OCI-LY7 (cell line): ENCODE measurements around the gene ZBTB20. TPM values are rescaled to one million over a fixed set of nuclear protein-coding genes. Genes with fewer than 3 reads are reported as not detected.

Experiments
- BruUV-seq: library from RNA; stranded (reverse); fragments of 400-500 nt; replicated peaks from 2 replicates; lab custom pipeline; 2021; lab: Mats Ljungman, UMichigan
- CTCF ChIA-PET: fragments of 300-600 bp; sonication (Branson Sonifier 250); formaldehyde crosslinking; loops from one replicate; lab custom pipeline; 2022; ENCODE audit warnings: antibody characterized with exemption; ENCODE audit not compliant: unreplicated experiment; lab: Charles Lee
- POLR2A ChIA-PET: fragments of 300-600 bp; sonication (Branson Sonifier 250); formaldehyde crosslinking; loops from one replicate; lab custom pipeline; 2022; ENCODE audit warnings: antibody characterized with exemption; lab: Charles Lee
- DNase-seq: peaks from one replicate; pipeline ENCODE4 v3.0.0-alpha.2; 2015; ENCODE audit warnings: low spot score
- H2AFZ ChIP-seq: fragments of 200-600 bp; sonication (generic), shearing (Covaris generic); 2 replicates; pipeline ENCODE4 v1.6.1; 2014; ENCODE audit warnings: mild to moderate bottlenecking, antibody characterized with exemption, low read length, moderate library complexity
- H3K27ac ChIP-seq: fragments of 200-600 bp; sonication (generic); 2 replicates; pipeline ENCODE4 v1.5.1; 2014; ENCODE audit warnings: mixed run types, low read depth, mild to moderate bottlenecking, moderate library complexity, low read length, inconsistent platforms; ENCODE audit not compliant: poor library complexity, severe bottlenecking
- H3K36me3 ChIP-seq: fragments of 200-600 bp; sonication (generic); 2 replicates; pipeline ENCODE4 v1.6.1; 2014; ENCODE audit warnings: mild to moderate bottlenecking, antibody characterized with exemption, low read length, moderate library complexity, mixed read lengths; ENCODE audit not compliant: insufficient read depth
- H3K4me1 ChIP-seq: fragments of 200-600 bp; sonication (generic); 2 replicates; pipeline ENCODE4 v1.5.1; 2014; ENCODE audit warnings: mild to moderate bottlenecking, low read length; ENCODE audit not compliant: insufficient read depth, poor library complexity, severe bottlenecking
- H3K4me2 ChIP-seq: fragments of 200-600 bp; sonication (generic); 2 replicates; pipeline ENCODE4 v1.6.1; 2014; ENCODE audit warnings: mild to moderate bottlenecking, low read length
- H3K4me3 ChIP-seq: fragments of 200-600 bp; sonication (generic); 2 replicates; pipeline ENCODE4 v1.5.1; 2014; ENCODE audit warnings: mild to moderate bottlenecking, low read depth, low read length; ENCODE audit not compliant: poor library complexity, severe bottlenecking
- H3K79me2 ChIP-seq: fragments of 200-600 bp; sonication (generic); 2 replicates; pipeline ENCODE4 v1.6.1; 2016; ENCODE audit warnings: low read depth, mild to moderate bottlenecking, low read length, moderate library complexity, mixed read lengths; ENCODE audit not compliant: insufficient read depth
- H3K9me2 ChIP-seq: fragments of 200-600 bp; sonication (generic); 2 replicates; pipeline ENCODE4 v1.6.1; 2016; ENCODE audit warnings: mild to moderate bottlenecking, low read length, mixed read lengths; ENCODE audit not compliant: insufficient read depth
- H3K9me3 ChIP-seq: fragments of 200-600 bp; sonication (generic); 2 replicates; pipeline ENCODE4 v1.6.1; 2014; ENCODE audit warnings: mild to moderate bottlenecking, mixed run types, low read length, mixed read lengths
- H4K20me1 ChIP-seq: fragments of 200-600 bp; sonication (generic); 2 replicates; pipeline ENCODE4 v1.6.1; 2014; ENCODE audit warnings: mild to moderate bottlenecking, antibody characterized with exemption, low read length, moderate library complexity, mixed read lengths; ENCODE audit not compliant: insufficient read depth
- EZH2phosphoT487 ChIP-seq: fragments of 200-600 bp; sonication (generic); IDR thresholded peaks from 2 replicates; pipeline ENCODE4 v1.6.1; 2018; ENCODE audit warnings: low read depth, borderline replicate concordance, mild to moderate bottlenecking, mixed run types, antibody characterized with exemption, low read length, moderate library complexity, mixed read lengths
- intact Hi-C: fragments of 100-400 bp; cut with micrococcal nuclease; formaldehyde crosslinking; loops from one replicate; pipeline ENCODE4 v1.10.0; 2022; ENCODE audit not compliant: unreplicated experiment
- total RNA-seq, 2 experiments: library from RNA; depleted of rRNA in 1 of 2; stranded (reverse); fragments of >200 nt in 1 of 2; shearing (Covaris generic) in 1 of 2; gene quantifications; 2 replicates each; pipeline ENCODE4 v1.2.3, GENCODE V29; 2014 to 2022
- TF ChIP-seq, protein P1 (sequence below): fragments of 200-600 bp; sonication (generic); conservative IDR thresholded peaks from 2 replicates; pipeline ENCODE4 v1.5.1; 2014; ENCODE audit warnings: mild to moderate bottlenecking, antibody characterized with exemption, low read length, moderate library complexity, mixed read lengths

The ZBTB20 gene
- total RNA-seq, 2 experiments from 2014 or later, result 5.5 to 11.8 TPM

DNA sequence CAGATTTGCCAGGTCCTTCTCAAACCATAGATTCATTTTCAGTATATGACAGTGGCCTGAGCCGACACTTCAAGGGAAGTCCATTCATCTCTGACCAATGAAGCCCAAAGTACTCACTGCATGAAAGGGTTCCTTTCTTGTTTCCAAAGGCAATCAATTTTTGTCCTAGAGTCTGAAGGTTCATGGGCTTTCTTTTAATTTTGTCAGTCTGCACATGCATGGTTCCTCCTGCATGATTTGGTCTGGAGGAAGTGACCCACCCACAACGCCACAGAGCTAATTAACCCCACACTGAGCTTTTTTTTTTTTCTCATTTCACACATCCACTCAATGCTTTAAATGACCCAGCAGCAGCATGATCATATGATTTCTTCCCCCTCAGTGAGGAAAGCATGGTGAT lies 636.9 kb downstream of the ZBTB20 start:
- Histone ChIP-seq H3K4me3 (no peak overlapping the region), H3K4me2 (no peak overlapping the region), H3K27ac (no peak overlapping the region), H3K79me2 (no peaks in the 10 kb centered on the region), H2AFZ (no peak overlapping the region), H4K20me1 (no peaks in the 10 kb centered on the region), H3K4me1 (no peaks in the 10 kb centered on the region), H3K9me3 (no peaks in the 10 kb centered on the region), H3K36me3 (no peaks in the 10 kb centered on the region), H3K9me2 (no peaks in the 10 kb centered on the region)
- no peak for TF ChIP-seq EZH2phosphoT487
- TF ChIP-seq, protein P1, sequence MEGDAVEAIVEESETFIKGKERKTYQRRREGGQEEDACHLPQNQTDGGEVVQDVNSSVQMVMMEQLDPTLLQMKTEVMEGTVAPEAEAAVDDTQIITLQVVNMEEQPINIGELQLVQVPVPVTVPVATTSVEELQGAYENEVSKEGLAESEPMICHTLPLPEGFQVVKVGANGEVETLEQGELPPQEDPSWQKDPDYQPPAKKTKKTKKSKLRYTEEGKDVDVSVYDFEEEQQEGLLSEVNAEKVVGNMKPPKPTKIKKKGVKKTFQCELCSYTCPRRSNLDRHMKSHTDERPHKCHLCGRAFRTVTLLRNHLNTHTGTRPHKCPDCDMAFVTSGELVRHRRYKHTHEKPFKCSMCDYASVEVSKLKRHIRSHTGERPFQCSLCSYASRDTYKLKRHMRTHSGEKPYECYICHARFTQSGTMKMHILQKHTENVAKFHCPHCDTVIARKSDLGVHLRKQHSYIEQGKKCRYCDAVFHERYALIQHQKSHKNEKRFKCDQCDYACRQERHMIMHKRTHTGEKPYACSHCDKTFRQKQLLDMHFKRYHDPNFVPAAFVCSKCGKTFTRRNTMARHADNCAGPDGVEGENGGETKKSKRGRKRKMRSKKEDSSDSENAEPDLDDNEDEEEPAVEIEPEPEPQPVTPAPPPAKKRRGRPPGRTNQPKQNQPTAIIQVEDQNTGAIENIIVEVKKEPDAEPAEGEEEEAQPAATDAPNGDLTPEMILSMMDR, result no peak
- no TSS peak for BruUV-seq
- intact Hi-C loops, result no loop called here
- ChIA-PET CTCF (no interaction called here), POLR2A (interaction anchor here (0.6 to 0.8 kb wide), 4 partner anchors 18 to 218 kb away, joined by 3 to 4 read pairs (median 3); no protein-coding TSS in a partner anchor)
- no peak for DNase-seq

- Histone ChIP-seq H3K9me2 (no peaks in the 10 kb centered on the region), H3K9me3 (no peaks in the 10 kb centered on the region), H2AFZ (no peak overlapping the region), H3K4me1 (no peaks in the 10 kb centered on the region), H3K36me3 (no peaks in the 10 kb centered on the region), H3K27ac (no peak overlapping the region), H4K20me1 (no peaks in the 10 kb centered on the region), H3K4me2 (no peak overlapping the region), H3K79me2 (no peaks in the 10 kb centered on the region), H3K4me3 (no peak overlapping the region)
- CTCF ChIA-PET, result no interaction called here
- BruUV-seq, result no TSS peak
- intact Hi-C loops, result no loop called here
- DNase-seq, result no peak
- POLR2A ChIA-PET, result interaction anchor here (0.6 kb wide), 1 partner anchor 18 kb away, joined by 3 read pairs; no protein-coding TSS in a partner anchor
- TF ChIP-seq, protein P1, result no peak
- TF ChIP-seq EZH2phosphoT487, result no peak
These were observed 637.3 kb downstream of the ZBTB20 start for GRCh38 chr3:114509756-114510155.

DNA sequence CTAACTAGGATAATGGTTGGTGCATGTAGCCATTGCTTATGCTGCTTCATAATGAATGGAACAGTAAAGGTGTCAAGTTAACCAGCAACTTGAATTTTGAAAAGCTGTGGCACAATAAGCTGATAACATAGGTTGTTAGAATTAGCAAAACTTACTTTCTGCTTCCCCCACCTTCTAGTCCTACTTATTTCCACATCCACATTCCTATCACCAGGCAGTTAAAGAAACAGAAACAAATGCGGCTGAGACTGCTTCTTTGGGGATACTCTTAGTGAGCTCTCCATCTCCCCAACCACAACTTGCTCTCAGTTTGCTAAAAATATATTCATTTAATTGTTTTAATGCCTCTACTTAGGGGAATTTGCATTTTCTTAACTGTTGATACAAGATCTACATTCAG lies 638.1 kb downstream of the ZBTB20 start:
- no peak overlapping the region for H3K4me2 ChIP-seq
- DNase-seq, result no peak
- no peaks in the 10 kb centered on the region for H3K36me3 ChIP-seq
- no TSS peak for BruUV-seq
- H3K9me3 ChIP-seq, result no peaks in the 10 kb centered on the region
- no peak overlapping the region for H2AFZ ChIP-seq
- ChIA-PET CTCF (interaction anchor here (0.8 kb wide), 1 partner anchor 17 kb away, joined by 3 read pairs; no protein-coding TSS in a partner anchor), POLR2A (interaction anchor here (0.7 kb wide), 2 partner anchors 36 to 58 kb away, joined by 3 to 4 read pairs; no protein-coding TSS in a partner anchor)
- no peaks in the 10 kb centered on the region for H3K4me1 ChIP-seq
- H3K79me2 ChIP-seq, result no peaks in the 10 kb centered on the region
- H3K4me3 ChIP-seq, result no peak overlapping the region
- no peak overlapping the region for H3K27ac ChIP-seq
- H4K20me1 ChIP-seq, result no peaks in the 10 kb centered on the region
- no peak for TF ChIP-seq EZH2phosphoT487
- TF ChIP-seq, protein P1, result no peak
- intact Hi-C loops, result no loop called here
- H3K9me2 ChIP-seq, result no peaks in the 10 kb centered on the region
